CD4-positive, alpha-beta T cell (primary cell): ENCODE measurements around the gene NKAIN2. TPM values are rescaled to one million over a fixed set of nuclear protein-coding genes. Genes with fewer than 3 reads are reported as not detected.

Source experiments
- ATAC-seq: fragments of 200-7000 bp; cut with Tn5 transposase; one replicate; pipeline ENCODE4 v1.10.0; 2022; ENCODE audit warnings: mild to moderate bottlenecking; ENCODE audit not compliant: poor library complexity
- CTCF ChIA-PET: fragments of 350-600 bp; sonication (Branson Sonifier 250); formaldehyde crosslinking; loops from one replicate; lab custom pipeline; 2021; ENCODE audit warnings: antibody characterized with exemption, inconsistent platforms; lab: Charles Lee
- POLR2A ChIA-PET: fragments of 350-600 bp; sonication (Branson Sonifier 250); formaldehyde crosslinking; loops from one replicate; lab custom pipeline; 2021; ENCODE audit warnings: antibody characterized with exemption, inconsistent platforms; lab: Charles Lee
- DNase-seq, 14 experiments: peaks; one replicate each; pipeline ENCODE4 v3.0.0-alpha.2; 2013 to 2020; ENCODE audit warnings: mixed read lengths in 2 of 14
- H3K27ac ChIP-seq, 2 donors: one replicate each; pipeline versions ENCODE4 v1.5.1 to v1.7.0; 2013; ENCODE audit warnings: low read length in 2 of 2, low read depth in 1 of 2, mild to moderate bottlenecking in 1 of 2
- H3K27me3 ChIP-seq, 2 experiments: 1 replicate in 1 of 2; 2 replicates in 1 of 2; pipeline versions ENCODE4 v1.6.1 to v1.7.0; 2013; ENCODE audit warnings: low read length in 2 of 2, control low read depth in 1 of 2, mild to moderate bottlenecking in 1 of 2, moderate library complexity in 1 of 2; ENCODE audit not compliant: insufficient read depth in 2 of 2, control insufficient read depth in 1 of 2
- H3K36me3 ChIP-seq: one replicate; pipeline ENCODE4 v1.6.1; 2013; ENCODE audit warnings: low read length, control low read depth; ENCODE audit not compliant: insufficient read depth
- H3K4me1 ChIP-seq: one replicate; pipeline ENCODE4 v1.6.1; 2013; ENCODE audit warnings: low read length, control low read depth; ENCODE audit not compliant: insufficient read depth
- H3K4me3 ChIP-seq: one replicate; pipeline ENCODE4 v1.5.1; 2013; ENCODE audit warnings: mild to moderate bottlenecking, low read length, moderate library complexity
- H3K9me3 ChIP-seq, 2 experiments: 1 replicate in 1 of 2; 2 replicates in 1 of 2; pipeline versions ENCODE4 v1.6.1 to v1.7.0; 2013; ENCODE audit warnings: low read length in 2 of 2, mild to moderate bottlenecking in 2 of 2, control low read depth in 1 of 2, moderate library complexity in 1 of 2; ENCODE audit not compliant: control insufficient read depth in 1 of 2, insufficient read depth in 1 of 2
- H3K27ac Mint-ChIP-seq: one replicate; pipeline ENCODE4 v1.8.0; 2020; ENCODE audit warnings: mixed read lengths
- H3K27me3 Mint-ChIP-seq: one replicate; pipeline ENCODE4 v1.8.0; 2021; ENCODE audit warnings: mixed read lengths
- H3K36me3 Mint-ChIP-seq: one replicate; pipeline ENCODE4 v1.8.0; 2021; ENCODE audit warnings: low read depth, mixed read lengths
- H3K4me1 Mint-ChIP-seq: one replicate; pipeline ENCODE4 v1.8.0; 2021; ENCODE audit warnings: low read depth, mixed read lengths
- H3K4me3 Mint-ChIP-seq: one replicate; pipeline ENCODE4 v1.8.0; 2020; ENCODE audit warnings: mild to moderate bottlenecking, mixed read lengths
- H3K9me3 Mint-ChIP-seq: one replicate; pipeline ENCODE4 v1.8.0; 2020; ENCODE audit warnings: mixed read lengths
- CTCF ChIP-seq: fragments of 200-600 bp; IDR thresholded peaks from one replicate; pipeline ENCODE4 v1.8.0; 2022; ENCODE audit warnings: antibody characterized with exemption, mild to moderate bottlenecking
- intact Hi-C, 2 experiments: fragments of 100-400 bp; cut with DNase I in 1 of 2; cut with micrococcal nuclease in 1 of 2; formaldehyde crosslinking; loops; one replicate each; pipeline versions ENCODE4 v1.15.1 to v1.9.0; 2023 to 2025; cut with DNase I, micrococcal nuclease
- total RNA-seq, 174 experiments: library from RNA in 2 of 174; stranded (reverse) in 2 of 174; gene quantifications; one replicate each; pipeline ENCODE4 v1.2.3 and lab custom pipeline; 2021 to 2026

NKAIN2 gene
- total RNA-seq, 2 experiments from 2014 or later: not detected

GRCh38 chr6:124123617-124124209 lies 320.0 kb downstream of the NKAIN2 start:
- H3K4me1 ChIP-seq: no peaks in the 10 kb centered on the region
- no peaks in the 10 kb centered on the region for H3K9me3 ChIP-seq
- no peak for DNase-seq
- Mint-ChIP-seq H3K4me1 (no peaks in the 10 kb centered on the region), H3K9me3 (peaks cover 2% of the 10 kb centered on the region), H3K4me3 (no peak overlapping the region), H3K27ac (no peak overlapping the region), H3K27me3 (no peaks in the 10 kb centered on the region), H3K36me3 (no peaks in the 10 kb centered on the region)
- H3K27me3 ChIP-seq: no peaks in the 10 kb centered on the region
- no peak overlapping the region for H3K27ac ChIP-seq
- H3K4me3 ChIP-seq: no peak overlapping the region
- POLR2A ChIA-PET: no interaction called here
- no peaks in the 10 kb centered on the region for H3K36me3 ChIP-seq
- intact Hi-C loops: no loop called here
- CTCF ChIA-PET: no interaction called here
- TF ChIP-seq CTCF: no peak
- no peak for ATAC-seq

DNA sequence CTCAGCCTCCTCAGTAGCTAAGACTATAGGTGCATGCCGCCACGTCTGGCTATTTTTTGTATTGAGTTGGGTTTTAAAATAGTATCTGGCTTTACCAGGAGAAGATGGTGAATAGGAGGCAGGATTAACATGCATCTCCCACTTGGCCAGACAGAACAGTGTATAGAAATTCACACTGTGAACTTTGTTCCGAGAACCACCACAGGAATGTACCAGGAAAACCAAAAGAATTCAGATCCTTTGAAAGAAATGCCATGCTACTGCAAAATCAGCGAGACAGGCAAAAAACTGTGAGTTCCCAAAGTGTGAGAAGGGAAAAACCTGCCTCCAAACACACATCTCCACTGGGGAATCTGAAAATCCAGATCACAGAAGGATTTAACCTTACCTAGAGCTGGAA lies 327.6 kb downstream of the NKAIN2 start:
- no peaks in the 10 kb centered on the region for H3K9me3 ChIP-seq
- POLR2A ChIA-PET: no interaction called here
- peaks cover 6% of the 10 kb centered on the region for H3K9me3 Mint-ChIP-seq
- H3K4me3 ChIP-seq: no peak overlapping the region
- H3K27me3 Mint-ChIP-seq: no peaks in the 10 kb centered on the region
- no peaks in the 10 kb centered on the region for H3K27me3 ChIP-seq
- no peak for ATAC-seq
- H3K27ac ChIP-seq: no peak overlapping the region
- H3K36me3 ChIP-seq: no peaks in the 10 kb centered on the region
- no peak for DNase-seq
- no peak overlapping the region for H3K4me3 Mint-ChIP-seq
- intact Hi-C loops: no loop called here
- H3K27ac Mint-ChIP-seq: no peak overlapping the region
- no peak for TF ChIP-seq CTCF
- CTCF ChIA-PET: no interaction called here
- no peaks in the 10 kb centered on the region for H3K4me1 ChIP-seq
- H3K36me3 Mint-ChIP-seq: no peaks in the 10 kb centered on the region
- H3K4me1 Mint-ChIP-seq: no peaks in the 10 kb centered on the region

GRCh38 chr6:124131779-124132178 lies 328.1 kb downstream of the NKAIN2 start:
- POLR2A ChIA-PET: no interaction called here
- ATAC-seq (no peak), DNase-seq (no peak)
- no peaks in the 10 kb centered on the region for H3K36me3 ChIP-seq
- no peaks in the 10 kb centered on the region for H3K4me1 Mint-ChIP-seq
- H3K36me3 Mint-ChIP-seq: no peaks in the 10 kb centered on the region
- H3K9me3 Mint-ChIP-seq: peaks cover 6% of the 10 kb centered on the region
- intact Hi-C loops: loop anchor here in 1 of 2 experiments (2.0 kb wide), 1 partner anchor 69 kb away; no protein-coding TSS in a partner anchor
- H3K27me3 ChIP-seq: no peaks in the 10 kb centered on the region
- CTCF ChIA-PET: no interaction called here
- no peaks in the 10 kb centered on the region for H3K4me1 ChIP-seq
- TF ChIP-seq CTCF: no peak
- no peak overlapping the region for H3K4me3 ChIP-seq
- no peaks in the 10 kb centered on the region for H3K9me3 ChIP-seq
- no peak overlapping the region for H3K27ac ChIP-seq
- H3K27ac Mint-ChIP-seq: no peak overlapping the region
- H3K27me3 Mint-ChIP-seq: no peaks in the 10 kb centered on the region
- no peak overlapping the region for H3K4me3 Mint-ChIP-seq
